Superior temporal gyrus (tissue), 1 donor: ENCODE results near the gene ABCC6.

Experiments
- DNase-seq: peaks from one replicate; pipeline ENCODE4 v3.0.0-alpha.2; 2016; ENCODE audit errors: extremely low spot score

Gene ABCC6

GRCh38 chr16:16141784-16142396 is 81.4 kb downstream of the ABCC6 start:
- DNase-seq: no peak

DNA sequence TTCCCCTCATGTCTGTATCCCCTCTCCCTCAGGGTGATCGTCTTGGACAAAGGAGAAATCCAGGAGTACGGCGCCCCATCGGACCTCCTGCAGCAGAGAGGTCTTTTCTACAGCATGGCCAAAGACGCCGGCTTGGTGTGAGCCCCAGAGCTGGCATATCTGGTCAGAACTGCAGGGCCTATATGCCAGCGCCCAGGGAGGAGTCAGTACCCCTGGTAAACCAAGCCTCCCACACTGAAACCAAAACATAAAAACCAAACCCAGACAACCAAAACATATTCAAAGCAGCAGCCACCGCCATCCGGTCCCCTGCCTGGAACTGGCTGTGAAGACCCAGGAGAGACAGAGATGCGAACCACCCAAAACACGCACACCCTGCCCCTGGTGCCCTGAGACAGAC is 82.2 kb downstream of the ABCC6 start:
- DNase-seq: no peak

DNA sequence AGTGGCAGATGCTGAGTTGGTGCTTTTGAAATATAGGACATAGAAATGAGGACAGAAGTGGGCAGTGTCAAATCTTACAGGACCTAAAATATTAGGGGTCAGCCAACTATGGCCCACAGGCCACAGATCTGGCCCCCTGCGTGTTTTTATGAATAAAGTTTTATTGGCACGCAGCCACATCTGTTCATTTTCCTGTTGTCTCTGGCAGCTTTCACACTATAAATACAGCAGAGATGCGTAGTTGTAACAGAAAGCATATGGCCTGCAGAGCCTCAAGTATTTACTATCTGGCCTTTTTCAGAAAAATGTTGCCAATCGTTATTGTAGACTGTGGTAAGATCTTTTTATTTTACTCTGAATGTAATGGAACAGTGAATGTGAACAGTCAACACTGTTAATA is 82.8 kb downstream of the ABCC6 start:
- DNase-seq: no peak

DNA sequence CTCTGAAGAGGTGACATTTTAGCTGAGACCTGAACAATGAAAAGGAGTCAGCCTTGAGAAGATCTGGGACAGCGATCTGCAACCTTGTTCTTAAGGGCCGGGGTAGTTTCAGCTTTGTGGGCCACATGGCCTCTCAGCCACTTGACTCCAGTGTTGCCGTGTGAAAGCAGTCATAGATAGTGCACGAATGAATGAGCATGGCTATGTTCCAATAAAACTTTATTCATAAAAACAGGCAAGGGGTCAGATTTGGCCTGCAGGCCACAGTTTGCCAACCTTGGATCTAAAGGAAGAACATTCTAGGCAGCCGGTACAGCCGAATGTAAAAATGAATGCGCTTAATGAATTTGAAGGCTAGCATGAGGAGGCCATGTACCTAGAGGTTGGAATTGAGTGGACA is 83.5 kb downstream of the ABCC6 start:
- DNase-seq: no peak

GRCh38 chr16:16139061-16139460 is 84.2 kb downstream of the ABCC6 start:
- no peak for DNase-seq

DNA sequence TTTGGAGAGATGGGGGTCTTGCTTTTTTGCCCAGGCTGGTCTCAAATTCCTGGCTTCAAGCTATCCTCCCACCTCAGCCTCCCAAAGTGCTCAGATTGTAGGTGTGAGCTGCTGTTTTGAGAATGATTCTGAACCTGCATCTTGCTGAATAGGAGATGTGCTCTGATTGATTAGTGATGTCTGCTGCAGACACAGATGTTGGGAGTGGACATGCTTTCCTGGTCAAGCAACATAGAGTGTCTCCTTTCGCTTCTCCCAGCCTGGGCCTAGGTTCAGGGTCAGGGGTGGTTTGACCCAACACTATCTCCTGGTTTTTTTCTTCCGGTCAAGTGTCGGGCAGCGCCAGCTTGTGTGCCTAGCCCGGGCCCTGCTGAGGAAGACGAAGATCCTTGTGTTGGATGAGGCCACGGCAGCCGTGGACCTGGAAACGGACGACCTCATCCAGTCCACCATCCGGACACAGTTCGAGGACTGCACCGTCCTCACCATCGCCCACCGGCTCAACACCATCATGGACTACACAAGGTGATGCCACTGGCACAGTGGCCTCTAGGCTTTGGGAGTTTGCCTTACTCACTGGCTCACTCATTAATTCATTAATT is 85.2 kb downstream of the ABCC6 start:
- no peak for DNase-seq

DNA sequence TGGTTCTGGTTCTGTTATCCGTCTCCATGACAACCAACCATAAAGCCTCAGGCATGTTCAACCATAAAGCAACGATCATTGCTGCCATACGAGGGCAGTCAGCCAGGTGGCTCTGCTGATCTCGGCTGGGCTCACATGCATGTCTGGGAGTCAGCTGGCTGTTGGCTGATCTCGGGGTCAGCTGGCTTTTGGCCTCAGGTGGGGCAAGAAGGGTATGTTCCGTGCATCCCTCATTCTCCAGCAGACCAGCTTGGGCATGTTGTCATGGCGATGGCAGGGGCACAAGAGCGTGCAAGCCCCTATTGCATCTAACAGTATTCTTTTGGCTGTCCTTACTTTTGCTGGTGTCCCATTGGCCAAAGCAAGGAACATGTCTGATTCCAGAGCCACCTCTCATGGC is 86.2 kb downstream of the ABCC6 start:
- no peak for DNase-seq

- no peak for DNase-seq
These were observed 86.7 kb downstream of the ABCC6 start for GRCh38 chr16:16136588-16136987.

- no peak for DNase-seq
These were observed 89.2 kb downstream of the ABCC6 start for GRCh38 chr16:16133943-16134604.

DNA sequence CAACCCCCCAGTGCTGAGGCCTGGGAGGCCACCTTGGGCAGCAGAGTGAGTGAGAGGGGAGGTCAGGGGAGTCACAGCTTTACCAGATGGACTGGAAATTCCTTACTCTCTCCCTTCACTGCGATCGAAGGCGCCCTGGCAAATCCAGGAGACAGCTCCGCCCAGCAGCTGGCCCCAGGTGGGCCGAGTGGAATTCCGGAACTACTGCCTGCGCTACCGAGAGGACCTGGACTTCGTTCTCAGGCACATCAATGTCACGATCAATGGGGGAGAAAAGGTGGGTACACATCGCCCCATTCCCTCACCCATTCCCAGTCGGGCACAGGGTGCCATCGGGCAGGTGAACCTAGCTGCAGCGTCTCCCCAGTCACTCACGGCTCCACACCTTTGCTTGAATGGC is 91.6 kb downstream of the ABCC6 start:
- no peak for DNase-seq

- no peak for DNase-seq
These were observed 92.1 kb downstream of the ABCC6 start for GRCh38 chr16:16131204-16131603.

- peak; percentile 86 for DNase-seq
These were observed 95.7 kb downstream of the ABCC6 start for GRCh38 chr16:16127469-16128116.

DNA sequence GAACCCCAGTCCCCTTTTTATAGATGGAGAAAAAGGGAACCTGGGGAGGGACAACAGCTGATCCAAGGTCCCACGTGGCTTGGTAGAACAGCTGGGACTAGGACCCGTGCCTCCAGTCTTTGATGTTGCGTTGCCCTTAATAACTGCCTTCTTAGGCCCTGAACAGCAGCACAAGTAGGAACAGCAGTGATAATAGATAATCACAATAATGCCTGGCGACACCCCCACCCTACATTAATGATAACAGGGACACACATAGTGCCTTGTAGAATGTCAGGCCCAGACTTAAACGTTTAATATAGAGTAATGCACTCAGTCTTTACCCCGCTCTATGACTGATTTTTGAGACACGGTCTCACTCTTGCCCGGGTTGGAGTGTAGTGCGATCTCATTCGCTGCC is 96.4 kb downstream of the ABCC6 start:
- no peak for DNase-seq

DNA sequence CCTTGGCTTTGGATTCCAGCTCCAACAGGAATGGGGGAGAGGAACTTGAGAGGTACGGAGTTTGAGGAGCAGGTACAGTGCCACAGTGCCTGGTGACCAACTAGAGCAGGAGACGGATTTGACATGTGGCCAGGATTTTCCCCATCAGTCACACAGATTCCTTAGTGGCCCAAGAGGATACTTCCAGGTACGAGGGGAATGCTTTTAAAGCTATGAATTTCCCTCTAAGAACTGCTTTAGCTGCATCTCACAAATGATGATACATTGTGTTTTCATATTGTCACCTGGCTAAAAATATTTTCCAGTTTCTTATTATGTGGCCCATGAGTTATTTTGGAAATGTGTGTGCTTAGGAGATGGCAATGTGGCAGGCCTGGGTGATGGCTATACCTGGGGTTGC is 98.3 kb downstream of the ABCC6 start:
- no peak for DNase-seq

DNA sequence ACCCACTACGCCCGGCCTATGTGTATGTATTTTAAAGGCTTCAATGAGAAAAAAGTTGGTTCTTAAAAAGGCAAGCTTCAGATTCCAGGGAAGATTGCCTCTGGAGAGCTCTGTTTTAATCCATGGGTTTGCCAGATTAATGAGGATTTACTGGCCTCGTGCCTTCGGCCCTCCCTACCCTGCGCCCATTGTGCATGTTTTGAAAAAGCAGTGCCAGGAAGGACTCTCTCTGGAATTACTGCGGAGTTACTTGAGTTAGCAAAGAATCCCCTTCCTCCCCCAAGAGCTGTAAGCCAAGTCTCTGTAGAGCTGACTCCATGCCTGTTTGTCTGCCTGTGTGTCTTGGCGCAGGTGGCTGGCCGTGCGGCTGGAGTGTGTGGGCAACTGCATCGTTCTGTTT is 98.9 kb downstream of the ABCC6 start:
- DNase-seq: no peak

GRCh38 chr16:16122264-16122663 is 101.0 kb downstream of the ABCC6 start:
- DNase-seq: no peak

DNA sequence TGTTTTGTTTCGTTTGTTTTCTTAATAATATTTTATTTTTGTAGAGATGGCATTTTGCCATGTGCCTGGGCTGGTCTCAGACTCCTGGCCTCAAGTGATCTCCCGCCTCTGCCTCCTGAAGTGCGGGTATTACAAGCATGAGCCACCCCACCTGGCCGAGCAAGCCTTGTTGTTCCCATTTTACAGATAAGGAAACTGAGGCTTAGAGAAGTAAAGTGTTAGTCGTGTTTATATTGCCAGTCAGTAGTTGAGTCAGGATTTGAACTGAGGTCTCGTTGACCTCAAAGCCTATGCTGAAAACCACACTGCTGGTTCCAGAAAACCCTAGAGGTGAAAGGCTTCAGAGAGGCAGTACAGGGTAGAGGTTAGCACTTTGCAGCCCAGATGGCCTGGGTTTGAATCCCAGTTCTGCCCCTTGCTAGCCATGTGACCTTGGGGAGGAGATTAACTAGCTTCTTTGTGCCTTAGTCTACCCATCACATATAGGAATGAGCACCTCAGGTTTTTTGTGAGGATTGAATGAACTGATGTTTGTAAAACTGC is 102.0 kb downstream of the ABCC6 start:
- no peak for DNase-seq

GRCh38 chr16:16120382-16121184 is 102.7 kb downstream of the ABCC6 start:
- DNase-seq: peak; percentile 66

- DNase-seq: no peak
These were observed 103.3 kb downstream of the ABCC6 start for GRCh38 chr16:16120044-16120381.

DNA sequence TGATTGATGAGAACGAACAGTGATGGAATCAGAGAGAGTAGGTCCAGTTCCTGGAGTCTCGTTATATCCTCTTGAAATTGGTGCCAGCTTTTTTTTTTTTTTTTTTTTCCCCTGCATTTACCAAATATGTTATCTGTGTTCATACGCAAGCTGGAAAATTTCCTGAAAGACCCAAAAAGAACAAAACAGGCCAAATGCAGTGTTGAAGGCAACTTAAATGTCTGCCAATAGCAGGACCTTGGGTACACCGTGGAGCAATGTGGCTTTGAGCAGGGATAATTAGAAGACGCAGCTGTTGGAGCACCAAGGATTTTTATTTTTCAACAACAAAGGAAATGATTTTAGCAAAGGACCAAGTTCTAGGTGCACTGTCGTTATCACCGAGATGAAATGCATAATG is 105.0 kb downstream of the ABCC6 start:
- DNase-seq: no peak

GRCh38 chr16:16116841-16117240 is 106.5 kb downstream of the ABCC6 start:
- no peak for DNase-seq

DNA sequence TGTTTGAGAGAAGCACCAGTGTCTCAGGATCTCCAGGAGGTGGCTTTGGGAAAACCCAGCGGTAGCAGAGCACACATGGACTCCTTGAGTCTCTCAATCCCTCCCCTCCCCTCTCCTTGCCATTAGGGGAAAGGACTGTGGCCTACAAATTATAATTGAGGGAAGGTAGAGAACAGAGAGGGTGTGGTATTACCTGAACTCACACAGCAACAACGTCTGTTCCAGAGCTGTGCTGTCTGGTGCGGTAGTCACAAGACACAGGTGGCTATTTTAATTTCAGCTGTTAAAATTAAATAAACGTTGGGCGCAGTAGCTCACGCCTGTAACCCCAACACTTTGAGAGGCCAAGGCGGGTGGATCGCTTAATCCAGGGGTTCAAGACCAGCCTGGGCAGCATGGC is 110.2 kb downstream of the ABCC6 start:
- DNase-seq: no peak
